Endothelial cell of umbilical vein (primary cell): ENCODE measurements around the gene WWC1. TPM values are rescaled to one million over a fixed set of nuclear protein-coding genes. Genes with fewer than 3 reads are reported as not detected.

ENCODE experiments used
- BruUV-seq: library from RNA; stranded (reverse); fragments of 400-500 nt; replicated peaks from 2 replicates; lab custom pipeline; 2021; lab: Mats Ljungman, UMichigan
- CTCF ChIA-PET: fragments of 300-600, 350-600 bp; sonication (Branson Sonifier 250); formaldehyde crosslinking; loops from one replicate; lab custom pipeline; 2021; ENCODE audit warnings: antibody characterized with exemption, inconsistent platforms; lab: Charles Lee
- POLR2A ChIA-PET: fragments of 300-600, 350-600 bp; sonication (Branson Sonifier 250); formaldehyde crosslinking; loops from one replicate; lab custom pipeline; 2021; ENCODE audit warnings: antibody characterized with exemption, inconsistent platforms; lab: Charles Lee
- DNase-seq: peaks from one replicate; pipeline ENCODE4 v3.0.0-alpha.2; 2011; ENCODE audit warnings: low read depth, low spot score
- FAIRE-seq: peaks from 2 replicates; lab custom pipeline; 2011; peaks lifted over from hg19 to GRCh38; lab: Jason Lieb, UNC
- H2AFZ ChIP-seq: 2 replicates; pipeline ENCODE4 v1.6.0; 2012; ENCODE audit warnings: low read depth, low read length, control low read depth, inconsistent platforms
- H3K27ac ChIP-seq: 2 replicates; pipeline ENCODE4 v1.5.1; 2011; ENCODE audit warnings: low read depth, mild to moderate bottlenecking, control low read depth, low read length, moderate library complexity; ENCODE audit not compliant: insufficient read depth
- H3K27me3 ChIP-seq, 2 experiments: 2 replicates each; pipeline versions ENCODE4 v1.6.0 to v1.6.1; 2011; ENCODE audit warnings: low read length in 2 of 2, mixed read lengths in 1 of 2; ENCODE audit not compliant: control insufficient read depth in 2 of 2, insufficient read depth in 2 of 2
- H3K36me3 ChIP-seq, 2 experiments: 2 replicates in 1 of 2; 3 replicates in 1 of 2; pipeline ENCODE4 v1.5.1; 2011; ENCODE audit warnings: low read length in 2 of 2, mild to moderate bottlenecking in 1 of 2, moderate library complexity in 1 of 2; ENCODE audit not compliant: control insufficient read depth in 2 of 2, insufficient read depth in 2 of 2; ENCODE audit errors: extremely low read depth in 1 of 2
- H3K4me1 ChIP-seq: 3 replicates; pipeline ENCODE4 v1.5.1; 2011; ENCODE audit warnings: mild to moderate bottlenecking, low read length; ENCODE audit not compliant: control insufficient read depth, insufficient read depth; ENCODE audit errors: extremely low read depth
- H3K4me2 ChIP-seq: 2 replicates; pipeline ENCODE4 v1.6.1; 2011; ENCODE audit warnings: low read length, control low read depth, mixed read lengths; ENCODE audit not compliant: insufficient read depth
- H3K4me3 ChIP-seq, 3 experiments: fragments of 200-600 bp in 1 of 3; sonication (generic), shearing (Covaris generic) in 1 of 3; replicated peaks in 1 of 3; 2 replicates each; pipeline ENCODE4 v1.5.1; 2011 to 2016; ENCODE audit warnings: control low read depth in 3 of 3, low read length in 3 of 3, mild to moderate bottlenecking in 2 of 3, inconsistent platforms in 1 of 3, low read depth in 1 of 3, moderate library complexity in 1 of 3; ENCODE audit not compliant: insufficient read depth in 1 of 3
- H3K79me2 ChIP-seq: 2 replicates; pipeline ENCODE4 v1.6.0; 2012; ENCODE audit warnings: low read length, inconsistent platforms; ENCODE audit not compliant: control insufficient read depth, insufficient read depth
- H3K9ac ChIP-seq: replicated peaks from 2 replicates; pipeline ENCODE3; 2011; ENCODE audit warnings: low read length, control low read depth; ENCODE audit not compliant: insufficient read depth; ENCODE audit errors: extremely low read depth
- H3K9me1 ChIP-seq: replicated peaks from 3 replicates; pipeline ENCODE4 v1.6.0; 2011; ENCODE audit warnings: mild to moderate bottlenecking, low read length; ENCODE audit not compliant: control insufficient read depth, insufficient read depth; ENCODE audit errors: extremely low read depth
- H3K9me3 ChIP-seq: replicated peaks from 2 replicates; pipeline ENCODE4 v1.5.1; 2012; ENCODE audit warnings: low read length, inconsistent platforms; ENCODE audit not compliant: control insufficient read depth, insufficient read depth
- H4K20me1 ChIP-seq: replicated peaks from 2 replicates; pipeline ENCODE3; 2011; ENCODE audit warnings: mild to moderate bottlenecking, low read length; ENCODE audit not compliant: control insufficient read depth, insufficient read depth; ENCODE audit errors: extremely low read depth
- CTCF ChIP-seq, 2 donors: IDR thresholded peaks; 1 replicate in 1 of 2; 2 replicates in 1 of 2; pipeline ENCODE4 v1.5.1; 2011; ENCODE audit warnings: low read length in 2 of 2, mild to moderate bottlenecking in 2 of 2, moderate library complexity in 2 of 2, control low read depth in 1 of 2, inconsistent platforms in 1 of 2, low read depth in 1 of 2; ENCODE audit not compliant: insufficient read depth in 1 of 2; ENCODE audit errors: extremely low read depth in 1 of 2
- EZH2 ChIP-seq: IDR thresholded peaks from 2 replicates; pipeline ENCODE4 v1.6.1; 2012; ENCODE audit warnings: borderline replicate concordance, low read depth, mild to moderate bottlenecking, moderate library complexity, low read length, inconsistent platforms; ENCODE audit not compliant: severe bottlenecking
- GATA2 ChIP-seq: IDR thresholded peaks from 2 replicates; pipeline ENCODE4 v1.7.0; 2011; ENCODE audit warnings: low read depth, mild to moderate bottlenecking, moderate library complexity, mixed read lengths, low read length; ENCODE audit not compliant: insufficient read length, insufficient read depth
- JUN ChIP-seq: IDR thresholded peaks from 2 replicates; pipeline ENCODE4 v1.6.1; 2011; ENCODE audit warnings: borderline replicate concordance, low read depth; ENCODE audit not compliant: insufficient read length, insufficient read depth
- MAX ChIP-seq: IDR thresholded peaks from 2 replicates; pipeline ENCODE4 v1.6.1; 2011; ENCODE audit not compliant: insufficient read depth, insufficient read length
- MYC ChIP-seq: IDR thresholded peaks from one replicate; pipeline ENCODE4 v1.6.1; 2011; ENCODE audit warnings: mild to moderate bottlenecking, low read depth, low read length
- POLR2A ChIP-seq: IDR thresholded peaks from 2 replicates; pipeline ENCODE4 v1.6.1; 2012; ENCODE audit warnings: low read depth, mild to moderate bottlenecking, control low read depth, low read length
- POLR2AphosphoS5 ChIP-seq: IDR thresholded peaks from 2 replicates; pipeline ENCODE4 v1.6.1; 2012; ENCODE audit warnings: low read depth, mild to moderate bottlenecking, control low read depth, low read length, moderate library complexity; ENCODE audit not compliant: insufficient read depth
- dilution Hi-C: fragments of 300-500 bp; cut with MboI; formaldehyde crosslinking; loops from one replicate; pipeline ENCODE4 v1.15.0; 2019; ENCODE audit warnings: low sequenced_read_pairs; ENCODE audit not compliant: extremely low pct_ligation_motif_present
- intact Hi-C: fragments of 100-400 bp; cut with micrococcal nuclease; formaldehyde crosslinking; loops from one replicate; pipeline ENCODE4 v1.10.0; 2022
- polyA plus RNA-seq, 4 experiments: library from polyadenylated mRNA; depleted of rRNA in 3 of 4; stranded (reverse) in 3 of 4; unstranded in 1 of 4; fragments of >200 nt; gene quantifications; 2 replicates each; pipeline versions ENCODE4 v1.2.1 to v1.2.3, GENCODE V29; 2011 to 2012; ENCODE audit warnings: missing spikeins in 1 of 4
- total RNA-seq: library from RNA; stranded (reverse); gene quantifications from 2 replicates; pipeline ENCODE4 v1.2.3, GENCODE V29; 2021

Gene WWC1
- total and polyA plus RNA-seq, 2 donors (not counting 3 experiments of a cell fraction or from before 2014, with no cell fraction given): 0.03 to 0.91 TPM

- H3K4me3 ChIP-seq: no peak overlapping the region
- DNase-seq: no peak
- no peak overlapping the region for H3K27ac ChIP-seq
- H3K9ac ChIP-seq: no peak overlapping the region
- FAIRE-seq: no peak
- ChIA-PET POLR2A (no interaction called here), CTCF (no interaction called here)
- H3K79me2 ChIP-seq: no peaks in the 10 kb centered on the region
- H2AFZ ChIP-seq: no peak overlapping the region
- H4K20me1 ChIP-seq: no peaks in the 10 kb centered on the region
- no peak for TF ChIP-seq POLR2AphosphoS5
- no peak for TF ChIP-seq MAX
- no peak for TF ChIP-seq POLR2A
- no peak for TF ChIP-seq MYC
- no peak for TF ChIP-seq GATA2
- TF ChIP-seq JUN: no peak
- no peak for TF ChIP-seq EZH2
- TF ChIP-seq CTCF (IDR thresholded peaks at IDR 0.05; ENCODE audit: extremely low read depth in 1 of 2, insufficient read depth in 1 of 2, low read depth in 1 of 2, low read length in 2 of 2): no peak
- no peaks in the 10 kb centered on the region for H3K9me1 ChIP-seq
- H3K4me2 ChIP-seq: no peak overlapping the region
- H3K36me3 ChIP-seq: no peaks in the 10 kb centered on the region
- intact Hi-C loops (no loop called here), dilution Hi-C loops (no loop called here)
- BruUV-seq: no TSS peak
- H3K4me1 ChIP-seq: no peaks in the 10 kb centered on the region
- no peaks in the 10 kb centered on the region for H3K27me3 ChIP-seq
- no peaks in the 10 kb centered on the region for H3K9me3 ChIP-seq
Measured at GRCh38 chr5:168382421-168382820, 91.0 kb downstream of the WWC1 start.
